Endothelial cell of umbilical vein (primary cell): ENCODE measurements around the gene CHRNA7.

Source experiments
- MYC ChIP-seq: IDR thresholded peaks from one replicate; pipeline ENCODE4 v1.6.1; 2011; ENCODE audit warnings: mild to moderate bottlenecking, low read depth, low read length
- TF ChIP-seq, protein P1 (sequence below), 2 donors: IDR thresholded peaks; 1 replicate in 1 of 2; 2 replicates in 1 of 2; pipeline ENCODE4 v1.5.1; 2011; ENCODE audit warnings: low read length in 2 of 2, mild to moderate bottlenecking in 2 of 2, moderate library complexity in 2 of 2, control low read depth in 1 of 2, inconsistent platforms in 1 of 2, low read depth in 1 of 2; ENCODE audit not compliant: insufficient read depth in 1 of 2; ENCODE audit errors: extremely low read depth in 1 of 2

DNA sequence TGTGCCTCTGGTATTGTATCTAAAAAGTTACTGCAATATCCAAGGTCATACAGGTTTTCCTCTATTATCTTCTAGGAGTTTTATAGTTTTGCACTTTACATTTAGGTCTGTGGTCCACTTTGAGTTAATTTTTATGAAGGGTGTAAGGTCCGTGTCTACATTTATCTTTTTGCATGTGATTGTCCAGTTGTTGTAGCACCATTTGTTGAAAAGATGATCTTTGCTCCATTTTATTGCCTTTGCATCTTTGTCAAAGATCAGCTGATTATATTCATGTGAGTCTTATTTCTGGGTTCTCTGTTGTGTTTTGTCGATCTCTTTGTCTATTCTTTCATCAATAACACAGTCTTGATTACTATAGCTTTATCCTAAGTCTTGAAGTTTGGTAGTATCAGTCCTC, 6.7 kb downstream of the CHRNA7 start:
- no peak for TF ChIP-seq MYC
- TF ChIP-seq, protein P1, sequence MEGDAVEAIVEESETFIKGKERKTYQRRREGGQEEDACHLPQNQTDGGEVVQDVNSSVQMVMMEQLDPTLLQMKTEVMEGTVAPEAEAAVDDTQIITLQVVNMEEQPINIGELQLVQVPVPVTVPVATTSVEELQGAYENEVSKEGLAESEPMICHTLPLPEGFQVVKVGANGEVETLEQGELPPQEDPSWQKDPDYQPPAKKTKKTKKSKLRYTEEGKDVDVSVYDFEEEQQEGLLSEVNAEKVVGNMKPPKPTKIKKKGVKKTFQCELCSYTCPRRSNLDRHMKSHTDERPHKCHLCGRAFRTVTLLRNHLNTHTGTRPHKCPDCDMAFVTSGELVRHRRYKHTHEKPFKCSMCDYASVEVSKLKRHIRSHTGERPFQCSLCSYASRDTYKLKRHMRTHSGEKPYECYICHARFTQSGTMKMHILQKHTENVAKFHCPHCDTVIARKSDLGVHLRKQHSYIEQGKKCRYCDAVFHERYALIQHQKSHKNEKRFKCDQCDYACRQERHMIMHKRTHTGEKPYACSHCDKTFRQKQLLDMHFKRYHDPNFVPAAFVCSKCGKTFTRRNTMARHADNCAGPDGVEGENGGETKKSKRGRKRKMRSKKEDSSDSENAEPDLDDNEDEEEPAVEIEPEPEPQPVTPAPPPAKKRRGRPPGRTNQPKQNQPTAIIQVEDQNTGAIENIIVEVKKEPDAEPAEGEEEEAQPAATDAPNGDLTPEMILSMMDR (IDR thresholded peaks at IDR 0.05; ENCODE audit: extremely low read depth in 1 of 2, insufficient read depth in 1 of 2, low read depth in 1 of 2, low read length in 2 of 2), result no peak
